PC-3 (cell line): ENCODE results near the gene PRKAR1B.

Source experiments
- EZH2 ChIP-seq: fragments of 300-600 bp; sonication (generic); IDR thresholded peaks from one replicate; pipeline ENCODE4 v1.6.1; 2017; ENCODE audit warnings: antibody characterized with exemption, mild to moderate bottlenecking, low read length; ENCODE audit not compliant: unreplicated experiment
- TF ChIP-seq, protein P1 (sequence below): fragments of 300-600 bp; sonication (generic); conservative IDR thresholded peaks from 2 replicates; pipeline ENCODE4 v1.5.1; 2017; ENCODE audit warnings: antibody characterized with exemption, low read depth, mild to moderate bottlenecking, low read length

DNA sequence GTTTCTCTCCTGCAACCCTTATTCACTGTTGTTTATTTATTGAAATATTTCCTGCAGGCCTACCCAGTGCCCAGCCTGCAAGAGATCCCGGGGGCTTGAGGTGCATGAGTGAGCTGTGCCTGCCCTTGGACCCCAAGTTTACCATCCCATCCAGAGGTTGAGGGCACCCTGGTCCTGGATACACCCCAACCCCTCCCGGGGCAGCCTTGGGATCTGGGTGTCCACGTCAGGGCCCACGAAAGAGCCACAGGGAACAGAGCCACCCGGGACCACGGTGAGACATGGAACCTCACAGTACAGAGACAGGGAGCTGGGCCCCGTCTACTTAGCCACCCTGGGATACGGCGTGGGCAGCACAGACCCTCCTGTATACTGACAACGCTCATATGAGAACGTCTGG, 178.7 kb downstream of the PRKAR1B start:
- TF ChIP-seq, protein P1, sequence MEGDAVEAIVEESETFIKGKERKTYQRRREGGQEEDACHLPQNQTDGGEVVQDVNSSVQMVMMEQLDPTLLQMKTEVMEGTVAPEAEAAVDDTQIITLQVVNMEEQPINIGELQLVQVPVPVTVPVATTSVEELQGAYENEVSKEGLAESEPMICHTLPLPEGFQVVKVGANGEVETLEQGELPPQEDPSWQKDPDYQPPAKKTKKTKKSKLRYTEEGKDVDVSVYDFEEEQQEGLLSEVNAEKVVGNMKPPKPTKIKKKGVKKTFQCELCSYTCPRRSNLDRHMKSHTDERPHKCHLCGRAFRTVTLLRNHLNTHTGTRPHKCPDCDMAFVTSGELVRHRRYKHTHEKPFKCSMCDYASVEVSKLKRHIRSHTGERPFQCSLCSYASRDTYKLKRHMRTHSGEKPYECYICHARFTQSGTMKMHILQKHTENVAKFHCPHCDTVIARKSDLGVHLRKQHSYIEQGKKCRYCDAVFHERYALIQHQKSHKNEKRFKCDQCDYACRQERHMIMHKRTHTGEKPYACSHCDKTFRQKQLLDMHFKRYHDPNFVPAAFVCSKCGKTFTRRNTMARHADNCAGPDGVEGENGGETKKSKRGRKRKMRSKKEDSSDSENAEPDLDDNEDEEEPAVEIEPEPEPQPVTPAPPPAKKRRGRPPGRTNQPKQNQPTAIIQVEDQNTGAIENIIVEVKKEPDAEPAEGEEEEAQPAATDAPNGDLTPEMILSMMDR = no peak
- TF ChIP-seq EZH2 = no peak
